HepG2 (cell line): Measurements from ENCODE around the gene TUT7. TPM values are rescaled to one million over a fixed set of nuclear protein-coding genes. Genes with fewer than 3 reads are reported as not detected.

Experiments used
- ATAC-seq: fragments of 200-7000 bp; cut with Tn5 transposase; 3 replicates; pipeline ENCODE4 v1.9.1; 2020; ENCODE audit warnings: mild to moderate bottlenecking, moderate library complexity
- BruUV-seq: library from RNA; stranded (reverse); fragments of 400-500 nt; replicated peaks from 2 replicates; lab custom pipeline; 2021; lab: Mats Ljungman, UMichigan
- CTCF ChIA-PET: fragments of 300-600 bp; formaldehyde crosslinking; extraction: SDS; loops from one replicate; lab custom pipeline; 2021; ENCODE audit warnings: low total read pairs, inconsistent platforms, low intra/inter-chr PET ratio; lab: Yijun Ruan, JAX
- POLR2A ChIA-PET: fragments of 350-600 bp; sonication (Branson Sonifier 250); formaldehyde crosslinking; loops from one replicate; lab custom pipeline; 2020; ENCODE audit warnings: antibody characterized with exemption, inconsistent platforms; lab: Yijun Ruan, JAX
- DNase-seq: peaks from one replicate; pipeline ENCODE4 v3.0.0-alpha.2; 2015; ENCODE audit warnings: low spot score
- FAIRE-seq: peaks from 3 replicates; lab custom pipeline; 2011; peaks lifted over from hg19 to GRCh38; lab: Jason Lieb, UNC
- H2AFZ ChIP-seq: one replicate; pipeline ENCODE4 v1.6.1; 2011; ENCODE audit warnings: low read length, inconsistent platforms
- H3K27ac ChIP-seq: fragments of 300-600 bp; 3 replicates; pipeline ENCODE4 v1.8.0; 2011; ENCODE audit warnings: mixed run types, mild to moderate bottlenecking, mixed read lengths, low read length, inconsistent platforms; ENCODE audit not compliant: insufficient read depth; ENCODE audit errors: extremely low read length
- H3K27me3 ChIP-seq, 2 experiments: fragments of 200-600 bp in 1 of 2; 2 replicates in 1 of 2; 3 replicates in 1 of 2; pipeline versions ENCODE4 v1.6.0 to v1.8.0; 2011; ENCODE audit warnings: low read length in 2 of 2, mild to moderate bottlenecking in 2 of 2, moderate library complexity in 2 of 2, inconsistent platforms in 1 of 2; ENCODE audit not compliant: insufficient read depth in 2 of 2, control insufficient read depth in 1 of 2
- H3K36me3 ChIP-seq, 2 experiments: fragments of 200-600 bp in 1 of 2; replicated peaks in 1 of 2; 2 replicates in 1 of 2; 3 replicates in 1 of 2; pipeline versions ENCODE4 v1.5.1 to v1.8.0; 2011; ENCODE audit warnings: low read length in 2 of 2, inconsistent platforms in 1 of 2; ENCODE audit not compliant: insufficient read depth in 2 of 2, control insufficient read depth in 1 of 2
- H3K4me1 ChIP-seq: 2 replicates; pipeline ENCODE4 v1.5.1; 2012; ENCODE audit warnings: low read length, inconsistent platforms; ENCODE audit not compliant: insufficient read depth
- H3K4me2 ChIP-seq: 2 replicates; pipeline ENCODE4 v1.6.0; 2011; ENCODE audit warnings: low read depth, low read length, inconsistent platforms
- H3K4me3 ChIP-seq, 3 experiments: fragments of 200-600 bp in 1 of 3; sonication (generic), shearing (Covaris generic) in 1 of 3; replicated peaks in 1 of 3; 2 replicates each; pipeline ENCODE4 v1.5.1; 2011 to 2016; ENCODE audit warnings: low read length in 3 of 3, inconsistent platforms in 2 of 3, low read depth in 2 of 3, mild to moderate bottlenecking in 2 of 3, control low read depth in 1 of 3, mixed read lengths in 1 of 3; ENCODE audit not compliant: insufficient read depth in 1 of 3
- H3K79me2 ChIP-seq: one replicate; pipeline ENCODE4 v1.6.1; 2011; ENCODE audit warnings: low read length, inconsistent platforms; ENCODE audit not compliant: insufficient read depth
- H3K9ac ChIP-seq: 2 replicates; pipeline ENCODE4 v1.6.0; 2011; ENCODE audit warnings: mild to moderate bottlenecking, low read depth, low read length, inconsistent platforms; ENCODE audit not compliant: insufficient read depth
- H3K9me3 ChIP-seq: 2 replicates; pipeline ENCODE4 v1.5.1; 2012; ENCODE audit warnings: mild to moderate bottlenecking, low read length
- H4K20me1 ChIP-seq: 2 replicates; pipeline ENCODE4 v1.6.0; 2011; ENCODE audit warnings: inconsistent platforms, mild to moderate bottlenecking, low read length, moderate library complexity; ENCODE audit not compliant: insufficient read depth
- ESRRA ChIP-seq: sonication (generic); formaldehyde crosslinking; IDR thresholded peaks from 2 replicates; pipeline ENCODE4 v1.5.1; 2020; ENCODE audit warnings: mild to moderate bottlenecking, low read depth, missing genetic modification reagents
- FOXP1 ChIP-seq, 2 experiments: fragments of 450-650 bp in 1 of 2; IDR thresholded peaks; 2 replicates each; pipeline ENCODE4 v1.6.1; 2017 to 2018; ENCODE audit warnings: antibody characterized with exemption in 1 of 2
- KLF13 ChIP-seq: sonication (generic); formaldehyde crosslinking; IDR thresholded peaks from 2 replicates; pipeline ENCODE4 v1.4.0; 2020; ENCODE audit warnings: mild to moderate bottlenecking, missing genetic modification reagents
- MED1 ChIP-seq: sonication (generic); formaldehyde crosslinking; IDR thresholded peaks from 2 replicates; pipeline ENCODE4 v1.4.0; 2020; ENCODE audit warnings: missing genetic modification reagents
- NR2F1 ChIP-seq, 2 experiments: fragments of 450-650 bp in 1 of 2; formaldehyde crosslinking in 1 of 2; IDR thresholded peaks; 2 replicates each; pipeline versions ENCODE4 v1.5.0 to v1.6.1; 2016 to 2020; ENCODE audit warnings: mild to moderate bottlenecking in 1 of 2, missing compliant biosample characterization in 1 of 2, missing genetic modification reagents in 1 of 2, moderate library complexity in 1 of 2
- POGZ ChIP-seq: sonication (generic); formaldehyde crosslinking; IDR thresholded peaks from 2 replicates; pipeline ENCODE4 v1.4.0; 2020; ENCODE audit warnings: mild to moderate bottlenecking, missing genetic modification reagents
- REPIN1 ChIP-seq: sonication (generic); formaldehyde crosslinking; IDR thresholded peaks from 2 replicates; pipeline ENCODE4 v1.8.0; 2022; ENCODE audit warnings: missing genetic modification reagents, low read depth, mild to moderate bottlenecking, borderline replicate concordance
- RORA ChIP-seq: sonication (generic); formaldehyde crosslinking; IDR thresholded peaks from 2 replicates; pipeline ENCODE4 v1.5.0; 2020; ENCODE audit warnings: mild to moderate bottlenecking, missing genetic modification reagents, moderate library complexity
- TARDBP ChIP-seq: sonication (generic); formaldehyde crosslinking; IDR thresholded peaks from 2 replicates; pipeline ENCODE4 v1.8.0; 2022; ENCODE audit warnings: mild to moderate bottlenecking, missing genetic modification reagents
- ZKSCAN1 ChIP-seq: fragments of 150-350 bp; IDR thresholded peaks from 2 replicates; pipeline ENCODE4 v1.6.1; 2014; ENCODE audit warnings: low read length
- WGBS: methylation state at CpG from one replicate; pipeline ENCODE4 v1.1.6; 2017; ENCODE audit warnings: low lambda C conversion rate; 5-methylcytosine and 5-hydroxymethylcytosine counted together
- in situ Hi-C: cut with HindIII; loops from 2 replicates; pipeline ENCODE4 v1.10.0; 2017; ENCODE audit warnings: low pct_unique_long_range_greater_than_20kb; ENCODE audit not compliant: extremely low pct_ligation_motif_present
- intact Hi-C: fragments of 100-400 bp; cut with micrococcal nuclease; formaldehyde crosslinking; loops from one replicate; pipeline ENCODE4 v1.10.0; 2022; ENCODE audit not compliant: unreplicated experiment
- polyA plus RNA-seq, 8 experiments: library from polyadenylated mRNA; depleted of rRNA in 3 of 8; stranded (reverse) in 7 of 8; unstranded in 1 of 8; fragments of >200 nt; fragmentation: Illumina TruSeq in 4 of 8; extraction: Trizol in 4 of 8; gene quantifications; 2 replicates each; pipeline versions ENCODE4 v1.2.1 to v1.2.3, GENCODE V29; 2011 to 2016; ENCODE audit warnings: low read depth in 4 of 8, missing spikeins in 1 of 8, mixed read lengths in 1 of 8; ENCODE audit not compliant: insufficient read depth in 1 of 8
- total RNA-seq, 5 experiments: library from RNA; depleted of rRNA; stranded (reverse); fragments of >200 nt; fragmentation: Illumina TruSeq; extraction: Trizol; gene quantifications; 2 replicates each; pipeline ENCODE4 v1.2.3, GENCODE V29; 2016; ENCODE audit warnings: low read depth in 1 of 5
- TF ChIP-seq, protein P1 (sequence below): sonication (generic); formaldehyde crosslinking; IDR thresholded peaks from 2 replicates; pipeline ENCODE4 v1.4.0; 2020; ENCODE audit warnings: mild to moderate bottlenecking, missing genetic modification reagents
- TF ChIP-seq, protein P2 (sequence below), 2 experiments: sonication (generic) in 1 of 2; formaldehyde crosslinking in 1 of 2; IDR thresholded peaks; 2 replicates each; pipeline versions ENCODE4 v1.6.1 to v1.9.0; 2014 to 2022; ENCODE audit warnings: antibody characterized with exemption in 1 of 2, borderline replicate concordance in 1 of 2, inconsistent platforms in 1 of 2, low read depth in 1 of 2, missing genetic modification reagents in 1 of 2

TUT7 gene
- total and polyA plus RNA-seq, 2 of the 13 experiments (the other 11 are each of a cell fraction or from before 2014, with no cell fraction given), result 12.0 to 19.4 TPM

DNA sequence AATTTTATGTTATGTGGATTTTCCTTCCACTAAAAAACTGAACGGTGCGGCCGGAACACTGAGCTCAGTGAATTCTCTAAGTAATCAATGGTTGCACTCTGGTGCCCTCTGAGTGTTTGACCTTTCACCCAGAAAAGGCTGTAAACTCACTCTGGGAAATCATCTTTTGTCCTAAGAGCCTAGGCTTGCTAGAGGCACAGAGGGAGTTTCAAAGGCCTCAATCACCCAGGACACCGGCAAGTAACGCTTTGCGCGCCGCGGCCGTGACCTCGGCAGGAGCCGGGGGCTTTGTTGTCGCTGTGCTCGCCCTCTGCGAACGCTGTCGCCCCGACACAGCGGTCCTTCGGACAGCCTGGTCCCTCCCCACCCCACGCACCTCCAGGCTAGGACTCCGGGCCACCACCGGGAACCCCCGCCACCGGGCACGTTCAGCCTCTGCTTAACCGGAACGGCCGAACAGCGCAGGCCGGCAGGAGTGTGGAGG lies 72.6 kb downstream of the TUT7 start:
- 0% methylated on average over 3 of the region's 31 CpGs for WGBS
- ChIA-PET POLR2A (interaction anchor here (0.7 to 2.1 kb wide), 5 partner anchors 17 to 1332 kb away, joined by 3 to 15 read pairs (median 4); no protein-coding TSS in a partner anchor), CTCF (no interaction called here)
- Histone ChIP-seq H3K79me2 (peaks cover 48% of the 10 kb centered on the region), H3K9me3 (no peaks in the 10 kb centered on the region), H3K9ac (peak overlapping the region; percentile 94), H3K27ac (peak overlapping the region; percentile 97), H3K4me3 (peak overlapping the region; percentile 69 to 93 (median 86)), H4K20me1 (peaks cover 17% of the 10 kb centered on the region), H3K4me2 (peak overlapping the region; percentile 79), H3K4me1 (peaks cover 40% of the 10 kb centered on the region), H3K27me3 (no peaks in the 10 kb centered on the region), H3K36me3 (peaks cover 2 to 7% of the 10 kb centered on the region in 2 experiments; a peak in 1 of 5 replicates), H2AFZ (no peak overlapping the region)
- FAIRE-seq, result no peak
- ATAC-seq, result peak; percentile 65
- peak; percentile 72 for DNase-seq
- no TSS peak for BruUV-seq
- in situ Hi-C loops (loop anchor here (10.0 kb wide), 1 partner anchor 337 kb away; the partner anchor contains the start of gene NAA35), intact Hi-C loops (loop anchor here (5.0 to 10.0 kb wide), 2 partner anchors 123 to 189 kb away; no protein-coding TSS in a partner anchor)
- TF ChIP-seq REPIN1 (peak; percentile 44; the same call in 1 of the 2 replicates), FOXP1 (IDR thresholded peaks at IDR 0.05) (no peak), FOXP1 (CRISPR knock-in tag; IDR thresholded peaks at IDR 0.05) (no peak), RORA (CRISPR knock-in tag) (0 out of 2 replicates have a peak, but pooled peaks have one; percentile 2), NR2F1 (CRISPR knock-in tag; IDR thresholded peaks at IDR 0.05) (peak; percentile 25 to 79; a peak in 2 of 4 replicates), TARDBP (CRISPR knock-in tag) (peak; percentile 56; the same call in 1 of the 2 replicates), ZKSCAN1 (no peak), POGZ (CRISPR knock-in tag) (0 out of 2 replicates have a peak, but pooled peaks have one; percentile 23), MED1 (0 out of 2 replicates have a peak, but pooled peaks have one; percentile 3), KLF13 (CRISPR knock-in tag) (peak; percentile 49; the same call in 1 of the 2 replicates), ESRRA (CRISPR knock-in tag) (peak; percentile 7; the same call in 1 of the 2 replicates)
- TF ChIP-seq, protein P1, sequence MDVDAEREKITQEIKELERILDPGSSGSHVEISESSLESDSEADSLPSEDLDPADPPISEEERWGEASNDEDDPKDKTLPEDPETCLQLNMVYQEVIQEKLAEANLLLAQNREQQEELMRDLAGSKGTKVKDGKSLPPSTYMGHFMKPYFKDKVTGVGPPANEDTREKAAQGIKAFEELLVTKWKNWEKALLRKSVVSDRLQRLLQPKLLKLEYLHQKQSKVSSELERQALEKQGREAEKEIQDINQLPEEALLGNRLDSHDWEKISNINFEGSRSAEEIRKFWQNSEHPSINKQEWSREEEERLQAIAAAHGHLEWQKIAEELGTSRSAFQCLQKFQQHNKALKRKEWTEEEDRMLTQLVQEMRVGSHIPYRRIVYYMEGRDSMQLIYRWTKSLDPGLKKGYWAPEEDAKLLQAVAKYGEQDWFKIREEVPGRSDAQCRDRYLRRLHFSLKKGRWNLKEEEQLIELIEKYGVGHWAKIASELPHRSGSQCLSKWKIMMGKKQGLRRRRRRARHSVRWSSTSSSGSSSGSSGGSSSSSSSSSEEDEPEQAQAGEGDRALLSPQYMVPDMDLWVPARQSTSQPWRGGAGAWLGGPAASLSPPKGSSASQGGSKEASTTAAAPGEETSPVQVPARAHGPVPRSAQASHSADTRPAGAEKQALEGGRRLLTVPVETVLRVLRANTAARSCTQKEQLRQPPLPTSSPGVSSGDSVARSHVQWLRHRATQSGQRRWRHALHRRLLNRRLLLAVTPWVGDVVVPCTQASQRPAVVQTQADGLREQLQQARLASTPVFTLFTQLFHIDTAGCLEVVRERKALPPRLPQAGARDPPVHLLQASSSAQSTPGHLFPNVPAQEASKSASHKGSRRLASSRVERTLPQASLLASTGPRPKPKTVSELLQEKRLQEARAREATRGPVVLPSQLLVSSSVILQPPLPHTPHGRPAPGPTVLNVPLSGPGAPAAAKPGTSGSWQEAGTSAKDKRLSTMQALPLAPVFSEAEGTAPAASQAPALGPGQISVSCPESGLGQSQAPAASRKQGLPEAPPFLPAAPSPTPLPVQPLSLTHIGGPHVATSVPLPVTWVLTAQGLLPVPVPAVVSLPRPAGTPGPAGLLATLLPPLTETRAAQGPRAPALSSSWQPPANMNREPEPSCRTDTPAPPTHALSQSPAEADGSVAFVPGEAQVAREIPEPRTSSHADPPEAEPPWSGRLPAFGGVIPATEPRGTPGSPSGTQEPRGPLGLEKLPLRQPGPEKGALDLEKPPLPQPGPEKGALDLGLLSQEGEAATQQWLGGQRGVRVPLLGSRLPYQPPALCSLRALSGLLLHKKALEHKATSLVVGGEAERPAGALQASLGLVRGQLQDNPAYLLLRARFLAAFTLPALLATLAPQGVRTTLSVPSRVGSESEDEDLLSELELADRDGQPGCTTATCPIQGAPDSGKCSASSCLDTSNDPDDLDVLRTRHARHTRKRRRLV (CRISPR knock-in tag), result 0 out of 2 replicates have a peak, but pooled peaks have one; percentile 29
- TF ChIP-seq, protein P2, sequence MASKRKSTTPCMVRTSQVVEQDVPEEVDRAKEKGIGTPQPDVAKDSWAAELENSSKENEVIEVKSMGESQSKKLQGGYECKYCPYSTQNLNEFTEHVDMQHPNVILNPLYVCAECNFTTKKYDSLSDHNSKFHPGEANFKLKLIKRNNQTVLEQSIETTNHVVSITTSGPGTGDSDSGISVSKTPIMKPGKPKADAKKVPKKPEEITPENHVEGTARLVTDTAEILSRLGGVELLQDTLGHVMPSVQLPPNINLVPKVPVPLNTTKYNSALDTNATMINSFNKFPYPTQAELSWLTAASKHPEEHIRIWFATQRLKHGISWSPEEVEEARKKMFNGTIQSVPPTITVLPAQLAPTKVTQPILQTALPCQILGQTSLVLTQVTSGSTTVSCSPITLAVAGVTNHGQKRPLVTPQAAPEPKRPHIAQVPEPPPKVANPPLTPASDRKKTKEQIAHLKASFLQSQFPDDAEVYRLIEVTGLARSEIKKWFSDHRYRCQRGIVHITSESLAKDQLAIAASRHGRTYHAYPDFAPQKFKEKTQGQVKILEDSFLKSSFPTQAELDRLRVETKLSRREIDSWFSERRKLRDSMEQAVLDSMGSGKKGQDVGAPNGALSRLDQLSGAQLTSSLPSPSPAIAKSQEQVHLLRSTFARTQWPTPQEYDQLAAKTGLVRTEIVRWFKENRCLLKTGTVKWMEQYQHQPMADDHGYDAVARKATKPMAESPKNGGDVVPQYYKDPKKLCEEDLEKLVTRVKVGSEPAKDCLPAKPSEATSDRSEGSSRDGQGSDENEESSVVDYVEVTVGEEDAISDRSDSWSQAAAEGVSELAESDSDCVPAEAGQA (IDR thresholded peaks at IDR 0.05; ENCODE audit: low read depth), result no peak
- TF ChIP-seq, protein P2 (CRISPR knock-in tag; IDR thresholded peaks at IDR 0.05; ENCODE audit: borderline replicate concordance), result peak; percentile 17; the same call in 1 of the 2 replicates
